Suppressor macrophage treated with lipopolysaccharide for 1 hour (primary cell): Measurements from ENCODE around the gene RCSD1.

Source experiments
- DNase-seq, 3 donors: peaks; one replicate each; pipeline ENCODE4 v3.0.0-alpha.2; 2020 to 2022

RCSD1 gene

GRCh38 chr1:167669209-167670124 lies 39.4 kb downstream of the RCSD1 start:
- no peak for DNase-seq

GRCh38 chr1:167670563-167670962 lies 40.5 kb downstream of the RCSD1 start:
- DNase-seq, result no peak

- peak; percentile 49 to 64 (median 63) for DNase-seq
Observed at GRCh38 chr1:167671727-167672511, 41.9 kb downstream of the RCSD1 start.

- no peak for DNase-seq
Observed at GRCh38 chr1:167672831-167673230, 42.8 kb downstream of the RCSD1 start.

- peak in 2 of 3 donors; percentile 36 to 43 for DNase-seq
Observed at GRCh38 chr1:167673265-167673664, 43.2 kb downstream of the RCSD1 start.

- peak in 1 of 3 donors; percentile 42 for DNase-seq
Observed at GRCh38 chr1:167674156-167674555, 44.1 kb downstream of the RCSD1 start.

- DNase-seq, result no peak
Observed at GRCh38 chr1:167675440-167675839, 45.4 kb downstream of the RCSD1 start.

- DNase-seq, result no peak
Observed at GRCh38 chr1:167676205-167676915, 46.3 kb downstream of the RCSD1 start.

- no peak for DNase-seq
Observed at GRCh38 chr1:167676916-167677848, 47.1 kb downstream of the RCSD1 start.

- DNase-seq, result no peak
Observed at GRCh38 chr1:167678422-167678821, 48.4 kb downstream of the RCSD1 start.

- DNase-seq, result no peak
Observed at GRCh38 chr1:167678838-167679237, 48.8 kb downstream of the RCSD1 start.

- peak; percentile 64 to 81 (median 65) for DNase-seq
Observed at GRCh38 chr1:167679714-167680113, 49.7 kb downstream of the RCSD1 start.

GRCh38 chr1:167681024-167681423 lies 51.0 kb downstream of the RCSD1 start:
- no peak for DNase-seq

- peak; percentile 46 to 70 (median 51) for DNase-seq
Observed at GRCh38 chr1:167681451-167682098, 51.5 kb downstream of the RCSD1 start.

- no peak for DNase-seq
Observed at GRCh38 chr1:167683226-167683625, 53.2 kb downstream of the RCSD1 start.

- DNase-seq, result no peak
Observed at GRCh38 chr1:167683641-167684502, 53.8 kb downstream of the RCSD1 start.

GRCh38 chr1:167685844-167686243 lies 55.8 kb downstream of the RCSD1 start:
- no peak for DNase-seq

GRCh38 chr1:167687919-167688519 lies 58.0 kb downstream of the RCSD1 start:
- peak; percentile 85 to 93 (median 92) for DNase-seq

GRCh38 chr1:167689567-167689920 lies 59.5 kb downstream of the RCSD1 start:
- peak; percentile 82 to 98 (median 94) for DNase-seq

- no peak for DNase-seq
Observed at GRCh38 chr1:167690053-167690452, 60.0 kb downstream of the RCSD1 start.
